Neural progenitor cell (in vitro differentiated cells): ENCODE data around the gene SRRM4.

Source experiments
- CTCF ChIP-seq: fragments of 200-600 bp; sonication (generic); IDR thresholded peaks from 2 replicates; pipeline ENCODE4 v1.5.1; 2017; ENCODE audit warnings: antibody characterized with exemption, mild to moderate bottlenecking
- EZH2 ChIP-seq: fragments of 200-600 bp; sonication (generic); IDR thresholded peaks from 2 replicates; pipeline ENCODE4 v1.6.1; 2017; ENCODE audit warnings: antibody characterized with exemption, mild to moderate bottlenecking, moderate library complexity
- EZH2phosphoT487 ChIP-seq: fragments of 200-600 bp; sonication (generic); IDR thresholded peaks from 2 replicates; pipeline ENCODE4 v1.6.1; 2017; ENCODE audit warnings: antibody characterized with exemption

GRCh38 chr12:118982984-118983761 lies 1.8 kb downstream of the SRRM4 start:
- no peak for TF ChIP-seq CTCF
- no peak for TF ChIP-seq EZH2
- no peak for TF ChIP-seq EZH2phosphoT487
